ENCODE results near the gene NME3.

GRCh38 chr16:1731073-1731472 is 40.3 kb downstream of the NME3 start:
- no peak for TF ChIP-seq BHLHE40 (IDR thresholded peaks at IDR 0.05; ENCODE audit: low read depth, low read length)
- no peak for TF ChIP-seq POLR2A (IDR thresholded peaks at IDR 0.05; ENCODE audit: low read depth, low read length)
- TF ChIP-seq MAZ (IDR thresholded peaks at IDR 0.05; ENCODE audit: borderline replicate concordance, low read depth, low read length), result no peak
- TF ChIP-seq, protein P1, sequence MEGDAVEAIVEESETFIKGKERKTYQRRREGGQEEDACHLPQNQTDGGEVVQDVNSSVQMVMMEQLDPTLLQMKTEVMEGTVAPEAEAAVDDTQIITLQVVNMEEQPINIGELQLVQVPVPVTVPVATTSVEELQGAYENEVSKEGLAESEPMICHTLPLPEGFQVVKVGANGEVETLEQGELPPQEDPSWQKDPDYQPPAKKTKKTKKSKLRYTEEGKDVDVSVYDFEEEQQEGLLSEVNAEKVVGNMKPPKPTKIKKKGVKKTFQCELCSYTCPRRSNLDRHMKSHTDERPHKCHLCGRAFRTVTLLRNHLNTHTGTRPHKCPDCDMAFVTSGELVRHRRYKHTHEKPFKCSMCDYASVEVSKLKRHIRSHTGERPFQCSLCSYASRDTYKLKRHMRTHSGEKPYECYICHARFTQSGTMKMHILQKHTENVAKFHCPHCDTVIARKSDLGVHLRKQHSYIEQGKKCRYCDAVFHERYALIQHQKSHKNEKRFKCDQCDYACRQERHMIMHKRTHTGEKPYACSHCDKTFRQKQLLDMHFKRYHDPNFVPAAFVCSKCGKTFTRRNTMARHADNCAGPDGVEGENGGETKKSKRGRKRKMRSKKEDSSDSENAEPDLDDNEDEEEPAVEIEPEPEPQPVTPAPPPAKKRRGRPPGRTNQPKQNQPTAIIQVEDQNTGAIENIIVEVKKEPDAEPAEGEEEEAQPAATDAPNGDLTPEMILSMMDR (conservative IDR thresholded peaks at IDR 0.05; ENCODE audit: low read depth, low read length), result no peak
- TF ChIP-seq ELK1 (IDR thresholded peaks at IDR 0.05; ENCODE audit: borderline replicate concordance, low read depth, low read length), result no peak
- no peak for TF ChIP-seq SMC3 (IDR thresholded peaks at IDR 0.05; ENCODE audit: low read depth, low read length)
- no peak for TF ChIP-seq MXI1 (IDR thresholded peaks at IDR 0.05; ENCODE audit: borderline replicate concordance, low read depth, low read length)
